PFSK-1 (cell line): Measurements from ENCODE around the gene USP22.

Experiments
- FOXP2 ChIP-seq: optimal IDR thresholded peaks from 2 replicates; pipeline ENCODE3; 2011; ENCODE audit warnings: borderline replicate concordance, control low read depth, inconsistent platforms; ENCODE audit not compliant: insufficient read depth; ENCODE audit errors: extremely low read length, extremely low read depth
- POLR2AphosphoS5 ChIP-seq: IDR thresholded peaks from 2 replicates; pipeline ENCODE4 v1.6.1; 2012; ENCODE audit warnings: low read depth, mild to moderate bottlenecking, control low read depth, low read length, moderate library complexity
- SIN3A ChIP-seq: IDR thresholded peaks from 2 replicates; pipeline ENCODE4 v1.6.1; 2012; ENCODE audit warnings: mild to moderate bottlenecking, low read length, moderate library complexity, borderline replicate concordance; ENCODE audit not compliant: insufficient read depth
- TAF1 ChIP-seq: IDR thresholded peaks from 2 replicates; pipeline ENCODE4 v1.6.1; 2012; ENCODE audit warnings: low read length, control low read depth, borderline replicate concordance; ENCODE audit not compliant: insufficient read depth
- TF ChIP-seq, protein P1 (sequence below), 2 experiments: IDR thresholded peaks; 2 replicates each; pipeline versions ENCODE4 v1.6.1 to v1.8.0; 2011 to 2012; ENCODE audit warnings: low read depth in 2 of 2, low read length in 2 of 2, control low read depth in 1 of 2, inconsistent platforms in 1 of 2, mild to moderate bottlenecking in 1 of 2, moderate library complexity in 1 of 2; ENCODE audit not compliant: insufficient read depth in 1 of 2

USP22 gene

DNA sequence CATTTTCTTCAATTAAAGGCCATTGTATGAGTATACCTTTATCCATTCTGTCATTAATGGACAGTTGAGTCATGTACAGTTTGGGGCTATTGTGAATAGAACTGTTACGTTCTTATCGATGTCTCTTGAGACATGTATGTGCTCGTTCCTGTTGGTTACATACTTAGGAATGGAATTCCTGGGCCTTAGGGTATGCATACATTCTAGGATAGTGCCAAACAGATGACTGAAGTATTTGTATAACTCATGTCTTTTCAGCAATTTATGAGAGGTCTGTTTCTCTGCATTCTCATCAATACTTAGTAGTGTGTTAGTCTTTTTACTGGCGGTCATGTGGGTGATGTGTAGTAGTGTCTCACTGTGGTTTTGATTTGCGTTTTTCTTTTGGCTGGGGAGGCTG lies 81.2 kb downstream of the USP22 start:
- TF ChIP-seq, protein P1, sequence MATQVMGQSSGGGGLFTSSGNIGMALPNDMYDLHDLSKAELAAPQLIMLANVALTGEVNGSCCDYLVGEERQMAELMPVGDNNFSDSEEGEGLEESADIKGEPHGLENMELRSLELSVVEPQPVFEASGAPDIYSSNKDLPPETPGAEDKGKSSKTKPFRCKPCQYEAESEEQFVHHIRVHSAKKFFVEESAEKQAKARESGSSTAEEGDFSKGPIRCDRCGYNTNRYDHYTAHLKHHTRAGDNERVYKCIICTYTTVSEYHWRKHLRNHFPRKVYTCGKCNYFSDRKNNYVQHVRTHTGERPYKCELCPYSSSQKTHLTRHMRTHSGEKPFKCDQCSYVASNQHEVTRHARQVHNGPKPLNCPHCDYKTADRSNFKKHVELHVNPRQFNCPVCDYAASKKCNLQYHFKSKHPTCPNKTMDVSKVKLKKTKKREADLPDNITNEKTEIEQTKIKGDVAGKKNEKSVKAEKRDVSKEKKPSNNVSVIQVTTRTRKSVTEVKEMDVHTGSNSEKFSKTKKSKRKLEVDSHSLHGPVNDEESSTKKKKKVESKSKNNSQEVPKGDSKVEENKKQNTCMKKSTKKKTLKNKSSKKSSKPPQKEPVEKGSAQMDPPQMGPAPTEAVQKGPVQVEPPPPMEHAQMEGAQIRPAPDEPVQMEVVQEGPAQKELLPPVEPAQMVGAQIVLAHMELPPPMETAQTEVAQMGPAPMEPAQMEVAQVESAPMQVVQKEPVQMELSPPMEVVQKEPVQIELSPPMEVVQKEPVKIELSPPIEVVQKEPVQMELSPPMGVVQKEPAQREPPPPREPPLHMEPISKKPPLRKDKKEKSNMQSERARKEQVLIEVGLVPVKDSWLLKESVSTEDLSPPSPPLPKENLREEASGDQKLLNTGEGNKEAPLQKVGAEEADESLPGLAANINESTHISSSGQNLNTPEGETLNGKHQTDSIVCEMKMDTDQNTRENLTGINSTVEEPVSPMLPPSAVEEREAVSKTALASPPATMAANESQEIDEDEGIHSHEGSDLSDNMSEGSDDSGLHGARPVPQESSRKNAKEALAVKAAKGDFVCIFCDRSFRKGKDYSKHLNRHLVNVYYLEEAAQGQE (IDR thresholded peaks at IDR 0.05; ENCODE audit: insufficient read depth in 1 of 2, low read depth in 2 of 2, low read length in 2 of 2): no peak
- TF ChIP-seq SIN3A: no peak
- no peak for TF ChIP-seq POLR2AphosphoS5
- no peak for TF ChIP-seq TAF1

DNA sequence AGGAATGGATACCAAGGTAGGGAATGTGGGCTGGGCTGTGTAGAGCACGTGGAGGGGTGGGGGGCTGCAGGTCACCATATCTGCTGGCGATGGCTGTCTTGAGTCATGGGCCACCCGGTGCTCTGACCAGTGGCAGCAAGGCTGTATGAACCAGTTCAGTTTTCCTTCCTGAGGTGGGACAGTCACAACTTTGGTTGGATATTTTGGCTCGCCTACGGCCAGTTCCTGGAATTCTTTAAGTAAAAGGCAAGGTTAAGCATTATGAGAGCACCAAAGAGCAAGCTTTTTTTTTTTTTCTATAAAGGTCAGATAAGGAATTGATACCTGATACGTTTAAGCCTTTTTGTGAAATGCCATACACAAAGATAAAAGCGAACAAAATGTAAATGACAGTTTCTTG lies 81.9 kb downstream of the USP22 start:
- no peak for TF ChIP-seq SIN3A
- TF ChIP-seq POLR2AphosphoS5: no peak
- TF ChIP-seq TAF1: no peak
- no peak for TF ChIP-seq FOXP2
- TF ChIP-seq, protein P1 (IDR thresholded peaks at IDR 0.05; ENCODE audit: insufficient read depth in 1 of 2, low read depth in 2 of 2, low read length in 2 of 2): no peak

DNA sequence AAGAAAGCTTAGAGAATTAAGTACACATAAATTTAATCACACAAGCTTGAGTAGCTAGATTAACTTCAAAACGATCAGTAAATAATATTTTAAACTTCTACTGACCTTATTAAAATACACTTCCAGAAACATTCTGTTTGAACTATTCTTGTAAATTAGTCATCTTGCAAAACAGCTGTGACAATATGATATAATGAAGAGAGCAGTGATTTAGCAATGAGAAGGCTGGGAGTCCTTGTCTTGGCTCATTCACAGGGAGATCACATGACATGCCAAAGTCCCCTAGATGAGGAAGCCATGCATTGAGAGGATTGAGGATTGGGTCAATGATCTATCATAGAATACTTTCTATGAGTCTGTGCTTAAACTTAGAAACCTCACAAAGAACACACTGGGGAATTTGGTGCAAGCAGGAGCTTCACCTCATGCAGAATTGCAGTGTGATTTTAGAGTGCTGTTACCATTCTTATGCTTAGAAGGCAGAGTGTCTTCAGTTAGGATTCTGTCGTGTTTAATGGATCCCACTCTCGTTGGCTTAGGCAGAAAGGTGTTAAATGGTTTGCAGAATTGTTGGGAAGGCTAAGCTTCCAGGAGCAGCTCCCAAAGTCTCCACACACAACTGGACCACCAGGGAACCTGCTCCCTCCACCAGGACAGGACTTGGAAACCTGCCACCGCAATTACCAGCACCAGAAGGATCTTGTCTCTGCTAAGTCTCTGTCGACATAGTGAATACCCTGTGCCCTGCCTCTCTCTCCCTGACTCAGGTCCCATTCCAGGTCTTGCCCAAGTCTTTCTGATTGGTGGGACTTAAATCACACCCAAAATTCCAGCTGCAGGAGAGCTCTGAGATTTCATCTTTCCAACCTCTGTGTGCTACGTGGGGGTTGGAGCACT lies 87.1 kb downstream of the USP22 start:
- TF ChIP-seq FOXP2 (no peak), POLR2AphosphoS5 (no peak), TAF1 (no peak), SIN3A (no peak)
- TF ChIP-seq, protein P1 (IDR thresholded peaks at IDR 0.05; ENCODE audit: insufficient read depth in 1 of 2, low read depth in 2 of 2, low read length in 2 of 2): no peak

DNA sequence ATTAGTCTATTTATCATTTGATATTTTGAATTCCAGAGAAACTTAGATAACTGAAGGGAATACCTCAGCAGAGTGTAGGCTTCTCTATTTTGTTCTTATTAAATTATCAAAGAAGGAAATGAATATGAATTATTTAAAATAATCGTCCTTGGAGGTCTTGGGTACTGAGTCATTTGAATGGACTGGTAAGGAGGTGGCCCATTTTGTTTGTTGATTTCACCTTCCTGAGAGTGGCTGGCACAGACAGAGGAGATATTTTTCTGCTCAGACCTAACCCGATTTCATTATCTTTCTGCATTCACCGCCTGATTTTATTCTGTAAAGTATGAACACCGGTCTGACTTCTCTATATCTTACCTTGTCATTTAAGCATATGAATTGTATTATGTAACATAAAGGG lies 88.0 kb downstream of the USP22 start:
- TF ChIP-seq TAF1 (no peak), POLR2AphosphoS5 (no peak), FOXP2 (no peak), SIN3A (no peak)
- TF ChIP-seq, protein P1 (IDR thresholded peaks at IDR 0.05; ENCODE audit: insufficient read depth in 1 of 2, low read depth in 2 of 2, low read length in 2 of 2): no peak

DNA sequence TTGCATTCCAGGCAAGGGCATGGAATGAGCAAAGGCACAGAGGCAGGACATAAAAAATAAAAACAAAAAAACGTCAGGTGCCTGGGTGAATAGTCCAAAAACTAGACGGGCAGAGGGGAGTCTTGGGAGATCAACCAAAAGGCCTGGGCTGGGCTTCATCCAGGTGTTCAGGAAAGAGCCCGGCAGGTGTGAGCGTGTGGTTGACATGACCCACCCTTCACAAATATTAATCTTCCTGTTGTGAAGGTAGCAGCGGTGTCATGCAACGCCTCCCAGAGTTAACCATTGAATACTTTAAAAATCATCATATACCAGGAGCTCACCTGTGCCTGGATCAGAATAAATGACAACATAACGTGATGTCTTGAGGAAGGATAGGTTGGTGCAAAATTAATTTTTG lies 90.6 kb downstream of the USP22 start:
- TF ChIP-seq POLR2AphosphoS5: no peak
- no peak for TF ChIP-seq TAF1
- TF ChIP-seq, protein P1 (IDR thresholded peaks at IDR 0.05; ENCODE audit: insufficient read depth in 1 of 2, low read depth in 2 of 2, low read length in 2 of 2): no peak
- no peak for TF ChIP-seq SIN3A
- no peak for TF ChIP-seq FOXP2
